ENCODE data around the gene ZNF362. TPM values are rescaled to one million over a fixed set of nuclear protein-coding genes. Genes with fewer than 3 reads are reported as not detected.

Gene ZNF362
- total and polyA plus RNA-seq, 2 experiments from 2014 or later, result 11.0 to 12.9 TPM

DNA sequence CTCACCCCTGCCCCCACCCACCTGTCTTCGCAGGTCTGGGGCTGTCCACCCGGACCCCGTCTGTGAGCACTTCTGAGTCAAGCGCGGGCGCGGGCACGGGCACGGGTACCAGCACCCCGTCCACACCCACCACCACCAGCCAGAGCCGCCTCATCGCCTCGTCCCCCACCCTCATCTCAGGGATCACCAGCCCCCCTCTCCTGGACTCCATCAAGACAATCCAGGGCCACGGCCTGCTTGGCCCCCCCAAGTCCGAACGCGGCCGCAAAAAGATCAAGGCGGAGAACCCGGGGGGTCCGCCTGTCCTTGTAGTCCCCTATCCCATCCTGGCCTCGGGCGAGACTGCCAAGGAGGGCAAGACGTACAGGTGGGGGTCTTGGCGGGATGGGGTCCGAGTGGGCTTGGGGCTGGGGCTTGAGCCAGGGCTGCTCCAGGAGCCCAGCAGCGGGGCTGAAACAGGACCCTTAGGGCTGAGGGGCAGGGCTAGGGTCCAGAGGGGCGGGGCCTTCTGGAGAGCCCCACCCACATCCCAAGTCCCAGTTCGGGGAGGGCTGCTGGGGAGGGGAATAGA is 23.9 kb downstream of the ZNF362 start (continued):
- TF ChIP-seq, protein P1, sequence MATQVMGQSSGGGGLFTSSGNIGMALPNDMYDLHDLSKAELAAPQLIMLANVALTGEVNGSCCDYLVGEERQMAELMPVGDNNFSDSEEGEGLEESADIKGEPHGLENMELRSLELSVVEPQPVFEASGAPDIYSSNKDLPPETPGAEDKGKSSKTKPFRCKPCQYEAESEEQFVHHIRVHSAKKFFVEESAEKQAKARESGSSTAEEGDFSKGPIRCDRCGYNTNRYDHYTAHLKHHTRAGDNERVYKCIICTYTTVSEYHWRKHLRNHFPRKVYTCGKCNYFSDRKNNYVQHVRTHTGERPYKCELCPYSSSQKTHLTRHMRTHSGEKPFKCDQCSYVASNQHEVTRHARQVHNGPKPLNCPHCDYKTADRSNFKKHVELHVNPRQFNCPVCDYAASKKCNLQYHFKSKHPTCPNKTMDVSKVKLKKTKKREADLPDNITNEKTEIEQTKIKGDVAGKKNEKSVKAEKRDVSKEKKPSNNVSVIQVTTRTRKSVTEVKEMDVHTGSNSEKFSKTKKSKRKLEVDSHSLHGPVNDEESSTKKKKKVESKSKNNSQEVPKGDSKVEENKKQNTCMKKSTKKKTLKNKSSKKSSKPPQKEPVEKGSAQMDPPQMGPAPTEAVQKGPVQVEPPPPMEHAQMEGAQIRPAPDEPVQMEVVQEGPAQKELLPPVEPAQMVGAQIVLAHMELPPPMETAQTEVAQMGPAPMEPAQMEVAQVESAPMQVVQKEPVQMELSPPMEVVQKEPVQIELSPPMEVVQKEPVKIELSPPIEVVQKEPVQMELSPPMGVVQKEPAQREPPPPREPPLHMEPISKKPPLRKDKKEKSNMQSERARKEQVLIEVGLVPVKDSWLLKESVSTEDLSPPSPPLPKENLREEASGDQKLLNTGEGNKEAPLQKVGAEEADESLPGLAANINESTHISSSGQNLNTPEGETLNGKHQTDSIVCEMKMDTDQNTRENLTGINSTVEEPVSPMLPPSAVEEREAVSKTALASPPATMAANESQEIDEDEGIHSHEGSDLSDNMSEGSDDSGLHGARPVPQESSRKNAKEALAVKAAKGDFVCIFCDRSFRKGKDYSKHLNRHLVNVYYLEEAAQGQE (IDR thresholded peaks at IDR 0.05; ENCODE audit: unreplicated experiment), result no peak

- no peaks in the 10 kb centered on the region for H3K27me3 ChIP-seq (ENCODE audit: insufficient read depth)
- Mint-ChIP-seq H3K27me3 (ENCODE audit: insufficient read depth, low read depth, poor library complexity) (peaks cover 3% of the 10 kb centered on the region), H3K9me3 (no peaks in the 10 kb centered on the region; the same call in 2 of the 3 replicates), H3K4me1 (no peaks in the 10 kb centered on the region), H3K36me3 (ENCODE audit: low read depth) (peaks cover 33% of the 10 kb centered on the region), H3K4me3 (no peak overlapping the region), H3K27ac (no peak overlapping the region)
- H3F3A ChIP-seq (replicated peaks; ENCODE audit: low read depth), result no peaks in the 10 kb centered on the region
- ATAC-seq (no peak), DNase-seq (ENCODE audit: low spot score) (no peak)
- H4K20me1 ChIP-seq (replicated peaks; ENCODE audit: insufficient read depth), result peaks cover 13% of the 10 kb centered on the region
- H2AFZ ChIP-seq, result no peak overlapping the region
- no peaks in the 10 kb centered on the region; the same call in 1 of the 2 replicates for H3K36me3 ChIP-seq (ENCODE audit: insufficient read depth)
- no peaks in the 10 kb centered on the region for H3K4me1 ChIP-seq (ENCODE audit: insufficient read depth)
- no peaks in the 10 kb centered on the region for H3K9me2 ChIP-seq (ENCODE audit: insufficient read depth)
- no peaks in the 10 kb centered on the region for H3K79me2 ChIP-seq (replicated peaks; ENCODE audit: insufficient read depth)
- no peak overlapping the region for H3K27ac ChIP-seq (ENCODE audit: low read depth)
- no peak overlapping the region for H3K4me3 ChIP-seq
- no peak overlapping the region for H3K4me2 ChIP-seq
- TF ChIP-seq JUNB (IDR thresholded peaks at IDR 0.05; ENCODE audit: unreplicated experiment) (no peak), EZH2 (IDR thresholded peaks at IDR 0.05; ENCODE audit: low read depth, unreplicated experiment) (no peak), STAT1 (IDR thresholded peaks at IDR 0.05; ENCODE audit: unreplicated experiment) (no peak), EZH2phosphoT487 (IDR thresholded peaks at IDR 0.05; ENCODE audit: unreplicated experiment) (no peak)
- TF ChIP-seq, protein P2, sequence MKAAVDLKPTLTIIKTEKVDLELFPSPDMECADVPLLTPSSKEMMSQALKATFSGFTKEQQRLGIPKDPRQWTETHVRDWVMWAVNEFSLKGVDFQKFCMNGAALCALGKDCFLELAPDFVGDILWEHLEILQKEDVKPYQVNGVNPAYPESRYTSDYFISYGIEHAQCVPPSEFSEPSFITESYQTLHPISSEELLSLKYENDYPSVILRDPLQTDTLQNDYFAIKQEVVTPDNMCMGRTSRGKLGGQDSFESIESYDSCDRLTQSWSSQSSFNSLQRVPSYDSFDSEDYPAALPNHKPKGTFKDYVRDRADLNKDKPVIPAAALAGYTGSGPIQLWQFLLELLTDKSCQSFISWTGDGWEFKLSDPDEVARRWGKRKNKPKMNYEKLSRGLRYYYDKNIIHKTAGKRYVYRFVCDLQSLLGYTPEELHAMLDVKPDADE (IDR thresholded peaks at IDR 0.05), result no peak
- TF ChIP-seq, protein P3, sequence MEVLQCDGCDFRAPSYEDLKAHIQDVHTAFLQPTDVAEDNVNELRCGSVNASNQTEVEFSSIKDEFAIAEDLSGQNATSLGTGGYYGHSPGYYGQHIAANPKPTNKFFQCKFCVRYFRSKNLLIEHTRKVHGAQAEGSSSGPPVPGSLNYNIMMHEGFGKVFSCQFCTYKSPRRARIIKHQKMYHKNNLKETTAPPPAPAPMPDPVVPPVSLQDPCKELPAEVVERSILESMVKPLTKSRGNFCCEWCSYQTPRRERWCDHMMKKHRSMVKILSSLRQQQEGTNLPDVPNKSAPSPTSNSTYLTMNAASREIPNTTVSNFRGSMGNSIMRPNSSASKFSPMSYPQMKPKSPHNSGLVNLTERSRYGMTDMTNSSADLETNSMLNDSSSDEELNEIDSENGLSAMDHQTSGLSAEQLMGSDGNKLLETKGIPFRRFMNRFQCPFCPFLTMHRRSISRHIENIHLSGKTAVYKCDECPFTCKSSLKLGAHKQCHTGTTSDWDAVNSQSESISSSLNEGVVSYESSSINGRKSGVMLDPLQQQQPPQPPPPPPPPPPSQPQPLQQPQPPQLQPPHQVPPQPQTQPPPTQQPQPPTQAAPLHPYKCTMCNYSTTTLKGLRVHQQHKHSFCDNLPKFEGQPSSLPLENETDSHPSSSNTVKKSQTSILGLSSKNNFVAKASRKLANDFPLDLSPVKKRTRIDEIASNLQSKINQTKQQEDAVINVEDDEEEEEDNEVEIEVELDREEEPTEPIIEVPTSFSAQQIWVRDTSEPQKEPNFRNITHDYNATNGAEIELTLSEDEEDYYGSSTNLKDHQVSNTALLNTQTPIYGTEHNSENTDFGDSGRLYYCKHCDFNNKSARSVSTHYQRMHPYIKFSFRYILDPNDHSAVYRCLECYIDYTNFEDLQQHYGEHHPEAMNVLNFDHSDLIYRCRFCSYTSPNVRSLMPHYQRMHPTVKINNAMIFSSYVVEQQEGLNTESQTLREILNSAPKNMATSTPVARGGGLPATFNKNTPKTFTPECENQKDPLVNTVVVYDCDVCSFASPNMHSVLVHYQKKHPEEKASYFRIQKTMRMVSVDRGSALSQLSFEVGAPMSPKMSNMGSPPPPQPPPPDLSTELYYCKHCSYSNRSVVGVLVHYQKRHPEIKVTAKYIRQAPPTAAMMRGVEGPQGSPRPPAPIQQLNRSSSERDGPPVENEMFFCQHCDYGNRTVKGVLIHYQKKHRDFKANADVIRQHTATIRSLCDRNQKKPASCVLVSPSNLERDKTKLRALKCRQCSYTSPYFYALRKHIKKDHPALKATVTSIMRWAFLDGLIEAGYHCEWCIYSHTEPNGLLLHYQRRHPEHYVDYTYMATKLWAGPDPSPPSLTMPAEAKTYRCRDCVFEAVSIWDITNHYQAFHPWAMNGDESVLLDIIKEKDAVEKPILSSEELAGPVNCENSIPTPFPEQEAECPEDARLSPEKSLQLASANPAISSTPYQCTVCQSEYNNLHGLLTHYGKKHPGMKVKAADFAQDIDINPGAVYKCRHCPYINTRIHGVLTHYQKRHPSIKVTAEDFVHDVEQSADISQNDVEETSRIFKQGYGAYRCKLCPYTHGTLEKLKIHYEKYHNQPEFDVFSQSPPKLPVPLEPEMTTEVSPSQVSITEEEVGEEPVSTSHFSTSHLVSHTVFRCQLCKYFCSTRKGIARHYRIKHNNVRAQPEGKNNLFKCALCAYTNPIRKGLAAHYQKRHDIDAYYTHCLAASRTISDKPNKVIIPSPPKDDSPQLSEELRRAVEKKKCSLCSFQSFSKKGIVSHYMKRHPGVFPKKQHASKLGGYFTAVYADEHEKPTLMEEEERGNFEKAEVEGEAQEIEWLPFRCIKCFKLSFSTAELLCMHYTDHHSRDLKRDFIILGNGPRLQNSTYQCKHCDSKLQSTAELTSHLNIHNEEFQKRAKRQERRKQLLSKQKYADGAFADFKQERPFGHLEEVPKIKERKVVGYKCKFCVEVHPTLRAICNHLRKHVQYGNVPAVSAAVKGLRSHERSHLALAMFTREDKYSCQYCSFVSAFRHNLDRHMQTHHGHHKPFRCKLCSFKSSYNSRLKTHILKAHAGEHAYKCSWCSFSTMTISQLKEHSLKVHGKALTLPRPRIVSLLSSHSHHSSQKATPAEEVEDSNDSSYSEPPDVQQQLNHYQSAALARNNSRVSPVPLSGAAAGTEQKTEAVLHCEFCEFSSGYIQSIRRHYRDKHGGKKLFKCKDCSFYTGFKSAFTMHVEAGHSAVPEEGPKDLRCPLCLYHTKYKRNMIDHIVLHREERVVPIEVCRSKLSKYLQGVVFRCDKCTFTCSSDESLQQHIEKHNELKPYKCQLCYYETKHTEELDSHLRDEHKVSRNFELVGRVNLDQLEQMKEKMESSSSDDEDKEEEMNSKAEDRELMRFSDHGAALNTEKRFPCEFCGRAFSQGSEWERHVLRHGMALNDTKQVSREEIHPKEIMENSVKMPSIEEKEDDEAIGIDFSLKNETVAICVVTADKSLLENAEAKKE (CRISPR knock-in tag; IDR thresholded peaks at IDR 0.05), result no peak
- TF ChIP-seq, protein P1 (IDR thresholded peaks at IDR 0.05; ENCODE audit: unreplicated experiment), result no peak
These were observed 25.4 kb downstream of the ZNF362 start for GRCh38 chr1:33281554-33282303.
